ENCODE data around the gene HSPB8.

GRCh38 chr12:119158402-119158801 lies 20.3 kb upstream of the HSPB8 start:
- TF ChIP-seq POLR2AphosphoS5 (IDR thresholded peaks at IDR 0.05; ENCODE audit: low read depth, low read length) = no peak
- no peak for TF ChIP-seq CTCF (IDR thresholded peaks at IDR 0.05)
- no peak for TF ChIP-seq MXI1 (IDR thresholded peaks at IDR 0.05; ENCODE audit: low read depth, low read length)
- TF ChIP-seq TAF1 (IDR thresholded peaks at IDR 0.05; ENCODE audit: borderline replicate concordance, low read depth, low read length) = no peak
- no peak for TF ChIP-seq FOXJ3 (CRISPR knock-in tag; IDR thresholded peaks at IDR 0.05)
- TF ChIP-seq JUND (IDR thresholded peaks at IDR 0.05) = no peak
- no peak for TF ChIP-seq SIN3A (IDR thresholded peaks at IDR 0.05; ENCODE audit: borderline replicate concordance, low read depth, low read length)

All from SK-N-SH (cell line).